GM19455 (cell line): ENCODE data around the gene CFC1B.
"Not testable (repeated sequence)": the region's sequence is repeated elsewhere in the genome, so short reads cannot be mapped to it uniquely, and the experiment has no call there.

Experiments used
- ATAC-seq: cut with Tn5 transposase; IDR thresholded peaks from one replicate; pipeline ENCODE4 v1.9.1; 2021; ENCODE audit not compliant: unreplicated experiment

CFC1B gene

DNA sequence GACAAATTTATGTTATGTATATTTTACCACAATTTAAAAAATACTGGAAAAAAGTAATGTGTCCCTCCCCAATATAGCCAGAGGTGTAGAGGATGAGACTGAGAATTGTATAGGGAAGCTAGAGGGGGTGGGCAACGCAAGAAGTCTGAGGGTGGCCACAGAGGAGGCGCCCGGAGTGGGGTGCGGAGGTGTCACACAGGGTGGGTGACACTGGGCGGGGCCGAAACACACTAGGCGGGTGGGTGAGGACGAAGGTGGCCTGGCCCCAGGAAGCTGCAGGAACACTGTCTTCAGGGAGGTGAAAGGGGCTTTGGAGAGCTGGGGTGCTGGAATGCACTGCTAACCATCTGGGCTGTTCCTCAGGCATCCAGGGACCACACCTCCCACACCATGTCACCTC lies 35.4 kb downstream of the CFC1B start:
- ATAC-seq: not testable (repeated sequence)

- not testable (repeated sequence) for ATAC-seq
Observed at GRCh38 chr2:130566165-130566564, 45.1 kb downstream of the CFC1B start.

GRCh38 chr2:130571929-130572328 lies 50.9 kb downstream of the CFC1B start:
- ATAC-seq: not testable (repeated sequence)

GRCh38 chr2:130574230-130574629 lies 53.2 kb downstream of the CFC1B start:
- not testable (repeated sequence) for ATAC-seq

- not testable (repeated sequence) for ATAC-seq
Observed at GRCh38 chr2:130576209-130576784, 55.3 kb downstream of the CFC1B start.

- ATAC-seq: not testable (repeated sequence)
Observed at GRCh38 chr2:130577559-130577958, 56.5 kb downstream of the CFC1B start.
